ENCODE measurements around the gene LRRK1. TPM values are rescaled to one million over a fixed set of nuclear protein-coding genes. Genes with fewer than 3 reads are reported as not detected.

LRRK1 gene
- total RNA-seq, 4 donors from 2014 or later: 17.0 to 46.3 (median 26.4) TPM

- Histone ChIP-seq H3K9me3 (no peaks in the 10 kb centered on the region), H3K27ac (no peak overlapping the region), H3K4me3 (no peak overlapping the region), H3K36me3 (no peaks in the 10 kb centered on the region), H3K4me1 (peaks cover 16% of the 10 kb centered on the region), H3K27me3 (peaks cover 31% of the 10 kb centered on the region)
- 88% methylated on average over 6 of the region's 11 CpGs for WGBS
- TF ChIP-seq, protein P1, sequence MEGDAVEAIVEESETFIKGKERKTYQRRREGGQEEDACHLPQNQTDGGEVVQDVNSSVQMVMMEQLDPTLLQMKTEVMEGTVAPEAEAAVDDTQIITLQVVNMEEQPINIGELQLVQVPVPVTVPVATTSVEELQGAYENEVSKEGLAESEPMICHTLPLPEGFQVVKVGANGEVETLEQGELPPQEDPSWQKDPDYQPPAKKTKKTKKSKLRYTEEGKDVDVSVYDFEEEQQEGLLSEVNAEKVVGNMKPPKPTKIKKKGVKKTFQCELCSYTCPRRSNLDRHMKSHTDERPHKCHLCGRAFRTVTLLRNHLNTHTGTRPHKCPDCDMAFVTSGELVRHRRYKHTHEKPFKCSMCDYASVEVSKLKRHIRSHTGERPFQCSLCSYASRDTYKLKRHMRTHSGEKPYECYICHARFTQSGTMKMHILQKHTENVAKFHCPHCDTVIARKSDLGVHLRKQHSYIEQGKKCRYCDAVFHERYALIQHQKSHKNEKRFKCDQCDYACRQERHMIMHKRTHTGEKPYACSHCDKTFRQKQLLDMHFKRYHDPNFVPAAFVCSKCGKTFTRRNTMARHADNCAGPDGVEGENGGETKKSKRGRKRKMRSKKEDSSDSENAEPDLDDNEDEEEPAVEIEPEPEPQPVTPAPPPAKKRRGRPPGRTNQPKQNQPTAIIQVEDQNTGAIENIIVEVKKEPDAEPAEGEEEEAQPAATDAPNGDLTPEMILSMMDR (IDR thresholded peaks at IDR 0.05): no peak
- TF ChIP-seq EP300 (IDR thresholded peaks at IDR 0.05) (no peak), POLR2AphosphoS5 (IDR thresholded peaks at IDR 0.05) (no peak), POLR2A (IDR thresholded peaks at IDR 0.05) (no peak)
- no peak for DNase-seq (ENCODE audit: low spot score in 2 of 2)
These were observed 41.0 kb upstream of the LRRK1 start for GRCh38 chr15:100878130-100878529.

- H3K4me1 ChIP-seq: peaks cover 16% of the 10 kb centered on the region
- no peak overlapping the region for H3K27ac ChIP-seq
- no peaks in the 10 kb centered on the region for H3K9me3 ChIP-seq
- no peaks in the 10 kb centered on the region for H3K36me3 ChIP-seq
- H3K4me3 ChIP-seq: peak overlapping the region; percentile 60
- no peak for DNase-seq (ENCODE audit: low spot score in 2 of 2)
- TF ChIP-seq EP300 (IDR thresholded peaks at IDR 0.05): no peak
- TF ChIP-seq POLR2A (IDR thresholded peaks at IDR 0.05): no peak
- WGBS: 53% methylated on average over 12 of the region's 12 CpGs
- H3K27me3 ChIP-seq: peaks cover 31% of the 10 kb centered on the region
These were observed 40.5 kb upstream of the LRRK1 start for GRCh38 chr15:100878648-100879047.

DNA sequence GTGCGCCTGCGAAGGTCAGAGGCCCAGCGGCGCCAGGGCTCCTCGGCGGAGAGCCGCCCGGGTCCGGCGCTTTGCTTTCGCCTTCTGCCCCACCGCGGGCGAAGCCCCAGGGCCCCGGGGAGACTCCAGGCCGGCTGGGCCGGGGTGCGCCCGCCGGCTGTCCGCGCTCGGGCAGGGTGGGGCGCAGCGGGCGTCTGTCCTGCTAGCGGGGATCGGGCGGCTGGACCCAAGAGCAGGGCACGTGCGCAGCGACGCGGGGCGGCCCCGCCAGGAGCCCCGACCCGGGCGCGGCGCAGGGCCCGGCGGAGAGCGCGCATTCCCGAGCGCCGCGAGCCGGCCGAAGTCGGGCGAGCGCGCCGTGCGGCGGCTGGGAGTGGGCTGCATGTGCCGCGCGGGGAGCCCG, 40.1 kb upstream of the LRRK1 start:
- Histone ChIP-seq H3K36me3 (no peaks in the 10 kb centered on the region), H3K4me1 (peaks cover 16% of the 10 kb centered on the region), H3K27ac (no peak overlapping the region), H3K4me3 (peak overlapping the region; percentile 60), H3K9me3 (no peaks in the 10 kb centered on the region), H3K27me3 (peaks cover 31% of the 10 kb centered on the region)
- peak in 1 of 2 donors; percentile 44 for DNase-seq (ENCODE audit: low spot score in 2 of 2)
- TF ChIP-seq POLR2A (IDR thresholded peaks at IDR 0.05): no peak
- no peak for TF ChIP-seq POLR2AphosphoS5 (IDR thresholded peaks at IDR 0.05)
- TF ChIP-seq, protein P1 (IDR thresholded peaks at IDR 0.05): no peak
- TF ChIP-seq EP300 (IDR thresholded peaks at IDR 0.05): no peak
- 16% methylated on average over 10 of the region's 62 CpGs for WGBS

- no peak within 1 kb of the TSS for H3K27ac ChIP-seq
These were observed 39.6 kb upstream of the LRRK1 start, which contains the start of gene ALDH1A3 for GRCh38 chr15:100879464-100880138. Gene ALDH1A3, plus strand, starts transcription at chr15:100879831. Its CDS starts 77 bp downstream, at chr15:100879908.

DNA sequence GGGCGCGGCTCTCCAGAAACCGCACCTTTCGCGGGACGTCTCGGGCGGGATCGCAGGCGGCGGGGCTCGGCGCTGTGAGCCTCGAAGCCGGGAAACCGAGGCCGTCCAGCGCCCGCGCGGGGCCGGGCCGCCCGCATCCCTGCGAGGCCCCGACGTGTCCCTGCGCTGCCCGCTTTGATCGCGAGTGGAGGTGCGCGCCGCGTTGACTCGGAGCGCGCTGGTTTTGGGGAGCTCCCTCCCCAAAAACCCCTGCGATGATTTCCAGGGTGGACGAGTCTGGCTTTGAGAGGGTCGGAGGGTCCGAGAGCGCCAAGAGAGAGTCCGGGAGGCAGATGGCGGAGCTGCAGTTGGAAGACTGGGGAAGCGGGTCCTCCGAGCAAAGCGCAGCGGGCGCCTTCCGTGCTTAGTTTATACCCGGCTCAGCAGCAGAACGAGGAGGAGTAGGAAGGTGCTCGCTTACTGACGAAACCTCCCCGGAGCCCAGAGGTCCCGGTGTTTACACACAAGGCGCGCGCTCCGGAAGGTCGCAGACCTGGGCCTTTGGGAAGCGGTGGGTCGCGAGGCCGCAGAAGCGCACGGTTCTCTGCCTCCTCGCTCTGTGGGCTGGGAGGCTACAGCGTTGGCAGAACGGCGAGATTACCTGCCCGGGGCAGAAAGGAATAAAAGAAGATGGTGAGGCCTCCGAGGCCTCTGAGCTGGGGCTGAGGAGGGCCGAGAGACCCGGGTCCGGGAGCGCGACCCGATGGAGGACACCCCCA, 38.8 kb upstream of the LRRK1 start:
- H3K36me3 ChIP-seq: no peaks in the 10 kb centered on the region
- TF ChIP-seq, protein P1 (IDR thresholded peaks at IDR 0.05): no peak
- TF ChIP-seq POLR2AphosphoS5 (IDR thresholded peaks at IDR 0.05) (no peak), EP300 (IDR thresholded peaks at IDR 0.05) (no peak), POLR2A (IDR thresholded peaks at IDR 0.05) (no peak)
- DNase-seq (ENCODE audit: low spot score in 2 of 2): peak in 1 of 2 donors; percentile 50
- H3K4me3 ChIP-seq: peak overlapping the region; percentile 60
- H3K9me3 ChIP-seq: no peaks in the 10 kb centered on the region
- 54% methylated on average over 24 of the region's 80 CpGs for WGBS
- peaks cover 31% of the 10 kb centered on the region for H3K27me3 ChIP-seq
- no peak overlapping the region for H3K27ac ChIP-seq
- peaks cover 16% of the 10 kb centered on the region for H3K4me1 ChIP-seq

More at GRCh38 chr15:100879464-100880138, 39.6 kb upstream of the LRRK1 start, which contains the start of gene ALDH1A3:
- DNase-seq (ENCODE audit: low spot score in 2 of 2): peak in 1 of 2 donors; percentile 60
- Histone ChIP-seq H3K36me3 (no peaks in the 10 kb centered on the region), H3K27me3 (peaks cover 31% of the 10 kb centered on the region), H3K4me3 (peak within 1 kb of the TSS; percentile 60), H3K9me3 (no peaks in the 10 kb centered on the region), H3K4me1 (peaks cover 16% of the 10 kb centered on the region)
- TF ChIP-seq POLR2A (IDR thresholded peaks at IDR 0.05) (no peak), POLR2AphosphoS5 (IDR thresholded peaks at IDR 0.05) (no peak), EP300 (IDR thresholded peaks at IDR 0.05) (no peak)
- TF ChIP-seq, protein P1 (IDR thresholded peaks at IDR 0.05): no peak
- WGBS: 0% methylated on average over 1 of the region's 93 CpGs
